Cerebellar nuclear complex (tissue), 1 donor: ENCODE measurements around the gene NEGR1.

Source experiments
- DNase-seq, 2 experiments: peaks; one replicate each; lab custom pipeline; 2025; lab: John Stamatoyannopoulos, UW

The NEGR1 gene

DNA sequence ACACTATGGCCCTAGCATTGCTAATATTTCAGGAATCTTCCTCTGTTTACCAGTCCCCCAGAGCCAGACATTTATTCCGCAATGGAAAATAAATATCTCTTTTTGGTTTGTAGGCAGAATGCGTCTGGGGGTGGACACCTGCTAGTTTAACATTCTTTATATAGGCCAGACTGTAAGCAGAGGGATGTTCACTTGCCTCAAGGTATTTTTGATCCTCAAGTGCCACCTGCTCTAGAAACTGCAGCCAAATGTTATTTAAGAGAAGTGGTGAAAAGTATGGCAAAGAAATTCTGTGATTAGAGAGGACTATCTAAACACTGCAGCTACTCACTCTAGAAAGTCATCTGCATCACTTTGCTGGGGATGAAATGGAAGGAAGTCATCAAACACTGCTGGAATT lies 164.7 kb downstream of the NEGR1 start:
- DNase-seq, result no peak

- no peak for DNase-seq
Observed at GRCh38 chr1:72115290-72115689, 167.0 kb downstream of the NEGR1 start.

DNA sequence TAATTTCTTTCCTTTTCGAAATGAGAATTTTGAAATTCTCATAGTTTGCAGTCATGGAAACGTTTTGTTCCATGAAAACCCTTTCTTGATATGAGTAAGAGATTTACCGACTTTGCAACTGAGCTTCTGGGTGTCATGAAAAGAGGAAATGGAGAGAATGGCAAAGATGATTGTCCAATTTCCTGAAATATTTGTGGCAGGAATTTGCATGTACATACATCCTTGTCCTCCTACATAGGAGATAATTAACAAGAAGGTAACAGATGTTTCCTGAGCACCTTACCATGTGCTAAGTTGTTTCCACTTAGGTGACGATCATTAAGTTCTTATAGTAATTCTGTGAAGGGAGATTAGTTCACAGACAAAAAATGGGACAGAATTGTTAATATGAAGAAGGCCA lies 170.7 kb downstream of the NEGR1 start:
- no peak for DNase-seq

- DNase-seq, result no peak
Observed at GRCh38 chr1:72109916-72110315, 172.4 kb downstream of the NEGR1 start.

- DNase-seq, result no peak
Observed at GRCh38 chr1:72105201-72105600, 177.1 kb downstream of the NEGR1 start.

GRCh38 chr1:72101840-72102632 lies 180.3 kb downstream of the NEGR1 start:
- DNase-seq, result no peak

DNA sequence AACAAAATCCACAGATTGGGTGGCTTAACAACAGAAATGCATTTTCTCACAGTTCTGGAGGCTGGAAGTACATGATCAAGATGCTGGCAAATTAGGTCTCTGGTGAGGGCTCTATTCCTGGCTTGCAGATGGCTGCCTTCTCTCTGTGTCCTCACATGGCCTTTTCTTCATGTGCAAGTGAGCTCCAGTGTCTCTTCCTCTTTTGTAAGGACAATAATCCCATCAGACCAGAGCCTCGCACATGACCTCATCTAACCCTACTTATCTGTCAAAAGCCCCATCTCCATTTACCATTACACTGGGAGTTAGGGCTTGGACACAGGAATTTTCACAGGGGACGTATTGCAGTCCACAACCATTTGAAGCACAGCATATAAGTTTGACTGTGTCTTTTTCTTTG lies 181.6 kb downstream of the NEGR1 start:
- DNase-seq, result no peak

- no peak for DNase-seq
Observed at GRCh38 chr1:72097851-72098570, 184.3 kb downstream of the NEGR1 start.

- DNase-seq, result no peak
Observed at GRCh38 chr1:72094209-72094608, 188.1 kb downstream of the NEGR1 start.

DNA sequence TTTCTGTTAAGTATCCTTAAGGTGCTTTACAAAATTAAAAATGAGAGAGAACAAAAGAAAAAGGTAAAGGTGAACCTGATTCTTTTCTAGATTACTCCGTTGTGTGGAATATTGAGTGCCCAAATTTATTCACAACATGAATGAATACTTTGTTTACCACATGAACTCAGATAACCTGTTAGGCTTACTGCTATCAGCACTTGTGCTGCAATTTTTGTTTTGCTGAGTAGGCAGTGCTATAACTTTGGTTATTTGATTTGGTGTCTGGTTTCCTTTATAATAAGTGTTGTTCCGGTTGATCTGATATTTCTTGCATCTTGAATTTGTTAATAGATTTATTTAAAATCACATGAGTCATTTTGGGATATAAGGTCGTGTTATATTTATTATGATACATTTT lies 195.9 kb downstream of the NEGR1 start:
- DNase-seq, result no peak

- no peak for DNase-seq
Observed at GRCh38 chr1:72075425-72075824, 206.9 kb downstream of the NEGR1 start.

DNA sequence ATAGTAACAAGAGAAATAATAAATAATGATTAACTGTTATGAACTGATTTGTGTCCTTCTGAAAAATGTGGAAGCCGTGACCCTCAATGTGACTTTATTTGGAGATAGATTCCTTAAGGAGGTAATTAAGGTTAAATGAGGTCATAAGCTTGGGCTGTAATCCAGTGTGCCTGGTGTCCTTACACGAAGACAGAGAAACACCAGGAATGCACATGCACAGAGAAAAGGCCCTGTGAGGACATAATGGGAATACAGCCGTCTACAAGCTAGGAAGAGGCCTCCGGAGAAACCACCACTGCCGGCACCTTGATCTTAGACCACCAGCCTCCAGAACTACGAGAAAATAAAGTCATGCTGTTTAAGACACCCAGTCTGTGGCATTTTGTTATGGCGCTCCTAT lies 215.9 kb downstream of the NEGR1 start:
- no peak for DNase-seq

DNA sequence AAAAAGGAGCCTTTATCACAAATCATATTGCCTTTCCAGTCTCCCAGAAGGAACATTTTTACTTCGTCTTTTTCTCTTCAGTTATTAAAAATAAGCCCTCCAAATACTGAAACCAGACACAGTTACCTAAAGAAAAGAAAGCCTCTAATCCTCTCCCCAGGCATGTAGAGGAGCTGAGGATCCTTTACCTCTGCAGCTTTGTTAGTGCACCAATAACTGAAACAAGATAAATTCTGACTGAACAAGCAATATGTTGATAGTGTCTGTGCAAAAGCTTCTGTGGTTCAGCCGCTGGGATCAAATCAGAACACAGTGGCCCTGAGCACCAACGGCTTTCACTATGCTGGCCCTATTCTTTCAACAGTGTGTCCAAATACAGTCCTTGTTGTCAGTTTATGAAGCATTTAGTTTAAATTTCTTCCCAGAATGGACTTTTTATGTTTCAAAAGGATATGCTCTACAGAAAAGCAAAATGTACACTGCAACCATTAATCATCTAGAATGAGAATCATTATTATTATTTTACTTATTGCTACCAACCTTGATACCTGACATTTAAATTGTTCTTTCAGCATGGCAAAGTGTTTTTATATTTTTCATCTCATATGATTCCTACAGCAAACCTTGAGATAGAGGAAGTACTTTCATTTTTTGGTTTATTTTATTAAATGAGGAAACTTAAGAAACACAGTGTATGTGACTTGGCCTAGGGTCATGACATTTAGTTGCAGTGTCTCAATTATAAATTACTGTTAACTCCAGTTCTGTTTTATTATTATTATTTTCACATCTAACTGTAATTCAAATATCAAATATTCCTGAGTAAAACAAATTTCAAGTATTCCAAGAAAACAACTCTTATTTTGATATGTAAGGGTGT lies 217.9 kb downstream of the NEGR1 start:
- DNase-seq, result no peak

GRCh38 chr1:72063364-72064044 lies 218.8 kb downstream of the NEGR1 start:
- no peak for DNase-seq

DNA sequence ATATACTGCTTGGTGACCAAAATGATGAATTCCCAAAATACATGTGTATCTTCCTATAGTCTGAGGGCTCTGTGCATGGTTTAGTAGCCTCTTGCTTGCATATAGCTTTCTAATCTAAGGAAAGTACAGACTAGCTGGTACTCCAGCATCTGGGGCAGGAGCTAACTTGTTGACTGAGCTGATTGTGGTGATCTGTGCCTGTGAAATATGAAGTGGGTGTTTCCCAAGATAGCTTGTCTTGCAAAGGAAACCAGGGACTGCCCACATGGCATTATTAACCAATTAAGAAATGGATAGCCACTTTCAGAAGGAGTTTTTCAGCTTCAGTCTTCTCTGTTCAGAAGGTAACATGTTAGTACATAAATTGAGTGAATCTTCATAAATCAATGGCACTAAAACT lies 219.8 kb downstream of the NEGR1 start:
- no peak for DNase-seq

DNA sequence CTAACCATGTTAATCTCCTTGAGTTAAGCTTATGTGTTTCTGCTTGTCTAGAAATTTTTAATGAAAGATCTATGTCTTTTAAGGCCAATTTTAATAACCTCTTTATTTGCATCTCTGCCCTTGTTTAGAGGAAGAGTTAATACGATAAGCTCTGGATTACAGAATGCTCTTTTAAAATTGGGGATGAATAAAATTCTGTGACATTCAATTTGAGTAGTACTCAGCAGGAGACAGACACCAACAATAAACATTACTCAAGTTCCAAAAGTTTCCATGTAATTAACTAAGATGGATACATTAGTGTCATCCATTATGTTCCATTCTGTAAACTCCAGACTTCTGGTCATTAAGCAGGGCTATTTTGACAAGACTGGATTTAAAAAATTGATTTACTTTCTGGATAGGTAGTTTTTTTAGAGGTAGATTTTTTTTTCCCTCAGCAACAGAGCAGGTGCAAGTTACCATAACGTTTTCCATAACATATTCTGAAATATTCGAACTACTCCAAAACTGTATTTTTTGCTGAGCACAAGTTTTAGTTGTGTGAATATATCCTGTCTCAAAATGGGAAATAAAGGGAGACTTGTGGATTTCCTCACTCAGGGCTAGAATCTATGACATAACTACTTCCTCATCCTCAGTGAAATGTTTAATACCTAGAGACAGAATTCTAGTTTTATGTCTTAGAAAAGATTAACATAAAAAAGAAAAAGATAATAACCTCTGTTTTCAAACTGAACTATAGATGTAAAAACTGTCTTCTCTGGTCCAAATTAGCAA lies 221.7 kb downstream of the NEGR1 start:
- no peak for DNase-seq

DNA sequence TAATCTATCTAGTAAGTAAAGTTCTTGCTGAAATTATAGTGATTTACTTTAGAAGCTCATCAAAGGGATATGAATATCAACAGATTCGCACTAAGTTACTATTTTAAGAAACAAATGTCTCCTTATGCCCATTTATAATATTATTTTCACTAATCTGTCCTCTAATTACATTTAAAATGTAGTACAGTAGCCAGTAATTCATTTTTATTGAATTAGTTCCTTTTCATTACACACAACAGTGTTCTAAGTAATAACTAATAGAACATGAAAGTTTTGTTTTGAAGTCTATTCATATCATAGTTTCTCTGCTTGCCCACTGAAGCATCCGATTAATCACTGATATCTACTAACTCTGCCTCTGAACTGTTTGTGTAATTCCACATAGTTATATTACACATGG lies 225.8 kb downstream of the NEGR1 start:
- DNase-seq, result no peak

DNA sequence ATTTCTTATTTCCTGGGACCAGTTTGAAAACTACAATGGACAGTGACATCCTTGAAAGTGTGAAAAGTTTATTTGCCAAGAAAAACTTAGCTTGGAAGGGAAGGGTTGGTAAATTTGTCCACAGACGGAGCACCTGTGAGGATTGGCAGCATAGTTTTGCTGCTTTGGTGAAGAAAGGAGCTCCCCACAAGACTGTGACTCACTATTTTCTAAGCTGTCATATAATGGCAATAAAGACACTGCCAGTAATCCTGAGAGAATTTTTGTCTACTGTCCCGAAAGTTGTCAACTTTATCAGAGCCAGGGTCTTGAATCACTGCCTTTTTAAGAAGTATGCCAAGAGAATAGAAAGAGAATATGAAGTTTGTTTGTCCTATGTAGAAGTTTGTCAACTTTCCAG lies 230.8 kb downstream of the NEGR1 start:
- no peak for DNase-seq

DNA sequence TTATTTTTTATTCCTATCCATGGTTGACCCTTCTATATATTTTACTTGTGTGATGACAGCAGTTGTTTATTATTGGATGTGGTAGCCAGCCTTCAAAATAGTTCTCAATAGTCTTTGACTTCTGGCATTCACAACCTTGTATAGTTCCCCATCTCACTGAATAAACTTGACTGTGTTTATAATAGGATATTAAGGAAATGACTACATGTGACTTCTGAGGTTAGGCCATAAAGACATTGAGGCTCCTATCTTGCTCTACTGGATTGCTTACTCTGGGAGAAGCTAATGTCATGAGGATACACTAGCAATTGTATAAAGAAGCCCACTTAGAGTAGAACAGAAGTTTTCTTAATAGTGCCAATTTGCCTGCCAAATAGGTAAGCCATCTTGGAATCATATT lies 231.8 kb downstream of the NEGR1 start:
- DNase-seq, result no peak

GRCh38 chr1:72037745-72038343 lies 244.5 kb downstream of the NEGR1 start:
- DNase-seq, result no peak

DNA sequence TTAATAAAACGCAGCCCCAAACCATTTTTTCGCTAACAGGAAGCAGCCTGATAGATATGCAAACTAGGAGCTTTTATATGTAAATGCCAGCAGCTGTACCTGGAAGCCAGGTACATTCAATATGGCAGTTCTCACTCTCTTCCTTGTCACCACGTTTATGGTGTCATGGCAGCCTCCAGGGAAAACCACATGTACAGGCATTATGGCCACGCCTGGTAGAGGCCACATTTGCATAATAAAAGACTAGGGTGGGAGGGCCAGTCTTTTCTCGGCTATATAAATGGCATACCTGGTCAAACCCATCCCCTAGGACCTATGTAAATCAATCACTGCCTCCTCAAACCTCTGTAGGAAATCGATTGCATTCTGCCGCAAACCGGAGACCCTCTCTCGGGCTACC lies 247.5 kb downstream of the NEGR1 start:
- DNase-seq, result no peak
